Neural progenitor cell (in vitro differentiated cells): Measurements from ENCODE around the gene FN3K. TPM values are rescaled to one million over a fixed set of nuclear protein-coding genes. Genes with fewer than 3 reads are reported as not detected.
"Not testable (repeated sequence)": the region's sequence is repeated elsewhere in the genome, so short reads cannot be mapped to it uniquely, and the experiment has no call there.

ENCODE experiments used
- DNase-seq: peaks from one replicate; pipeline ENCODE4 v3.0.0-alpha.2; 2016; ENCODE audit warnings: low spot score
- H2AFZ ChIP-seq: fragments of 200-600 bp; sonication (generic); replicated peaks from 2 replicates; pipeline ENCODE4 v1.6.1; 2016; ENCODE audit warnings: antibody characterized with exemption
- H3F3A ChIP-seq: fragments of 200-600 bp; sonication (generic); 2 replicates; pipeline ENCODE4 v1.6.1; 2016; ENCODE audit warnings: antibody characterized with exemption, low read depth
- H3K27ac ChIP-seq: fragments of 200-600 bp; sonication (generic); 2 replicates; pipeline ENCODE4 v1.5.1; 2016; ENCODE audit warnings: mild to moderate bottlenecking
- H3K27me3 ChIP-seq: fragments of 200-600 bp; sonication (generic); 2 replicates; pipeline ENCODE4 v1.6.1; 2016; ENCODE audit warnings: mild to moderate bottlenecking, moderate library complexity
- H3K36me3 ChIP-seq: fragments of 200-600 bp; sonication (generic); 2 replicates; pipeline ENCODE4 v1.5.1; 2016
- H3K4me1 ChIP-seq: fragments of 200-600 bp; sonication (generic); 2 replicates; pipeline ENCODE4 v1.6.1; 2016; ENCODE audit warnings: mixed run types
- H3K4me2 ChIP-seq: fragments of 200-600 bp; sonication (generic); 2 replicates; pipeline ENCODE4 v1.6.1; 2016
- H3K4me3 ChIP-seq: fragments of 200-600 bp; sonication (generic); 2 replicates; pipeline ENCODE4 v1.5.1; 2016
- H3K79me2 ChIP-seq: fragments of 200-600 bp; sonication (generic); 2 replicates; pipeline ENCODE4 v1.6.1; 2016; ENCODE audit warnings: low read depth
- H3K9ac ChIP-seq: fragments of 200-600 bp; sonication (generic); 2 replicates; pipeline ENCODE4 v1.6.1; 2016
- H3K9me3 ChIP-seq: fragments of 200-600 bp; sonication (generic); 2 replicates; pipeline ENCODE4 v1.5.1; 2016; ENCODE audit warnings: low read depth
- H4K20me1 ChIP-seq: fragments of 200-600 bp; sonication (generic); 2 replicates; pipeline ENCODE4 v1.6.1; 2016; ENCODE audit warnings: low read depth
- H3K27ac Mint-ChIP-seq: 3 replicates; pipeline ENCODE4 v1.8.0; 2021; ENCODE audit warnings: mixed read lengths
- H3K27me3 Mint-ChIP-seq: 2 replicates; pipeline ENCODE4 v1.8.0; 2022; ENCODE audit warnings: low read depth, mild to moderate bottlenecking, inconsistent platforms, moderate library complexity, mixed read lengths; ENCODE audit not compliant: insufficient read depth
- H3K36me3 Mint-ChIP-seq: 3 replicates; pipeline ENCODE4 v1.8.0; 2021; ENCODE audit warnings: mixed read lengths
- H3K4me1 Mint-ChIP-seq: 3 replicates; pipeline ENCODE4 v1.8.0; 2021; ENCODE audit warnings: mixed read lengths
- H3K4me3 Mint-ChIP-seq: 3 replicates; pipeline ENCODE4 v1.8.0; 2021; ENCODE audit warnings: mild to moderate bottlenecking, moderate library complexity, mixed read lengths
- H3K9me3 Mint-ChIP-seq: 3 replicates; pipeline ENCODE4 v1.8.0; 2020; ENCODE audit warnings: mixed read lengths
- EZH2 ChIP-seq: fragments of 200-600 bp; sonication (generic); IDR thresholded peaks from 2 replicates; pipeline ENCODE4 v1.6.1; 2017; ENCODE audit warnings: antibody characterized with exemption, mild to moderate bottlenecking, moderate library complexity
- EZH2phosphoT487 ChIP-seq: fragments of 200-600 bp; sonication (generic); IDR thresholded peaks from 2 replicates; pipeline ENCODE4 v1.6.1; 2017; ENCODE audit warnings: antibody characterized with exemption
- total RNA-seq: library from RNA; depleted of rRNA; stranded (reverse); fragments of >200 nt; gene quantifications from 2 replicates; pipeline ENCODE4 v1.2.3, GENCODE V29; 2015; ENCODE audit warnings: low replicate concordance
- TF ChIP-seq, protein P1 (sequence below): fragments of 200-600 bp; sonication (generic); IDR thresholded peaks from 2 replicates; pipeline ENCODE4 v1.5.1; 2017; ENCODE audit warnings: antibody characterized with exemption, mild to moderate bottlenecking

FN3K gene
- total RNA-seq, 1 donor from 2014 or later = 3.3 TPM

DNA sequence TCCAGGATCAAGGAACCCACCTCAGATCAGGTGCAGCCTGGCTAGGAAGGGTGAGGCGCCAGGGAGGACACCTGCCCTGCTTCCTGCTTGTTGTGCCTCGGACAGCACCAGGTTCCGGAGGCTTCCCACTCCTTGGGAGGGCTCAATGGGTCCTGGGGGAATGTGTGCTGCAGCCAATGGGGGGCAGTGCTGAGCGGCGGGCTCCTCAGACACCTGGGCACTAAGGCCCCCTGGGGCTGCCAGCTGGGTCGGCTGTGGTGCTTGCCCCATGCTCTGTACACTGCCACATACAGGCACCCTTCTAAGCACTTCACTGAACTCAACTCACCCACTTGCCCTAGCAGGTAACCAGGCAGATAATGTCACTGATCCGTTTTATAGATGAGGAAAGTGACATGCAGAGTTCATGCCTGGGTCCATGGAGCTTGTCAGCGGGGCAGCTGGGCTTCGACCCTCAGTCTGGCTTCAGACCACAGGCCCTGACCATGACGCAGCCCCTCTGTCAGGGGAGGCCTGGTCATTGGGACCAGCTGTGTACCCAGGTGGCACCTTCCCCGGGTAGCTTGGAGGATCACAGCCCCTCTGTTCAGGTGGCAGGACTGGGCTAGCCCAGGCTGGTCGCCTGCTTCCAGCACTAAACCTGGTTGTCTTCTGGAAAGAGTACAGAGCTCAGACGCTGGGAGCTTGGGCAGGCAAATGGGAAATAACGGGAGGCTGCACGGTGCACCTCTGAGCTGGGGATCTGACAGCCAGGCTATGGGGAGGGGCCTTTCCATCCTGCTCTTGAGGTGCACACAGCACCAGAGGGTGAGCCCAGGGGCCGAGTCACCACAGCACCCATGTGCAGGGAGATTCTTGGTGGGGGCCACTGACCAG lies 8.2 kb downstream of the FN3K start:
- peaks cover 5% of the 10 kb centered on the region for H3K9me3 ChIP-seq
- peaks cover 45% of the 10 kb centered on the region for H3K36me3 Mint-ChIP-seq
- no peaks in the 10 kb centered on the region for H3F3A ChIP-seq
- H3K27me3 ChIP-seq = no peaks in the 10 kb centered on the region
- H3K4me1 ChIP-seq = no peaks in the 10 kb centered on the region
- H3K79me2 ChIP-seq = no peaks in the 10 kb centered on the region
- no peak overlapping the region for H2AFZ ChIP-seq
- no peak overlapping the region for H3K27ac ChIP-seq
- no peak overlapping the region for H3K4me3 ChIP-seq
- H3K36me3 ChIP-seq = peaks cover 11% of the 10 kb centered on the region
- H4K20me1 ChIP-seq = no peaks in the 10 kb centered on the region
- peaks cover 44% of the 10 kb centered on the region for H3K9me3 Mint-ChIP-seq
- no peak overlapping the region for H3K4me3 Mint-ChIP-seq
- H3K27me3 Mint-ChIP-seq = peaks cover 5% of the 10 kb centered on the region
- H3K9ac ChIP-seq = no peak overlapping the region
- no peaks in the 10 kb centered on the region for H3K4me1 Mint-ChIP-seq
- no peak for TF ChIP-seq EZH2
- TF ChIP-seq, protein P1, sequence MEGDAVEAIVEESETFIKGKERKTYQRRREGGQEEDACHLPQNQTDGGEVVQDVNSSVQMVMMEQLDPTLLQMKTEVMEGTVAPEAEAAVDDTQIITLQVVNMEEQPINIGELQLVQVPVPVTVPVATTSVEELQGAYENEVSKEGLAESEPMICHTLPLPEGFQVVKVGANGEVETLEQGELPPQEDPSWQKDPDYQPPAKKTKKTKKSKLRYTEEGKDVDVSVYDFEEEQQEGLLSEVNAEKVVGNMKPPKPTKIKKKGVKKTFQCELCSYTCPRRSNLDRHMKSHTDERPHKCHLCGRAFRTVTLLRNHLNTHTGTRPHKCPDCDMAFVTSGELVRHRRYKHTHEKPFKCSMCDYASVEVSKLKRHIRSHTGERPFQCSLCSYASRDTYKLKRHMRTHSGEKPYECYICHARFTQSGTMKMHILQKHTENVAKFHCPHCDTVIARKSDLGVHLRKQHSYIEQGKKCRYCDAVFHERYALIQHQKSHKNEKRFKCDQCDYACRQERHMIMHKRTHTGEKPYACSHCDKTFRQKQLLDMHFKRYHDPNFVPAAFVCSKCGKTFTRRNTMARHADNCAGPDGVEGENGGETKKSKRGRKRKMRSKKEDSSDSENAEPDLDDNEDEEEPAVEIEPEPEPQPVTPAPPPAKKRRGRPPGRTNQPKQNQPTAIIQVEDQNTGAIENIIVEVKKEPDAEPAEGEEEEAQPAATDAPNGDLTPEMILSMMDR = no peak
- no peak for TF ChIP-seq EZH2phosphoT487
- no peak overlapping the region for H3K4me2 ChIP-seq
- H3K27ac Mint-ChIP-seq = no peak overlapping the region
- no peak for DNase-seq

DNA sequence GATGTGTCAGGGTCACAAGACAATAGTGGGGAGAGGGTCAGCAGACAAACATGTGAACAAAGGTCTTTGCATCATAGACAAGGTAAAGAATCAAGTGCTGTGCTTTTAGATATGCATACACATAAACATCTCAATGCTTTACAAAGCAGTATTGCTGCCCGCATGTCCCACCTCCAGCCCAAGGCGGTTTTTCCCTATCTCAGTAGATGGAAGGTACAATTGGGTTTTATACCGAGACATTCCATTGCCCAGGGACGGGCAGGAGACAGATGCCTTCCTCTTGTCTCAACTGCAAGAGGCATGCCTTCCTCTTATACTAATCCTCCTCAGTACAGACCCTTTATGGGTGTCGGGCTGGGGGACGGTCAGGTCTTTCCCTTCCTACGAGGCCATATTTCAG lies 9.3 kb downstream of the FN3K start:
- H4K20me1 ChIP-seq, H3F3A ChIP-seq, H3K4me3 Mint-ChIP-seq, H3K79me2 ChIP-seq, DNase-seq, H3K27ac ChIP-seq, H3K9ac ChIP-seq, H3K27me3 Mint-ChIP-seq, H3K4me3 ChIP-seq, H3K27ac Mint-ChIP-seq, H3K4me1 Mint-ChIP-seq, H3K9me3 ChIP-seq, H3K4me1 ChIP-seq, H3K4me2 ChIP-seq, H2AFZ ChIP-seq: not testable (repeated sequence)
- peaks cover 11% of the 10 kb centered on the region for H3K36me3 ChIP-seq
- H3K9me3 Mint-ChIP-seq = peaks cover 47% of the 10 kb centered on the region
- H3K36me3 Mint-ChIP-seq = peaks cover 45% of the 10 kb centered on the region
- H3K27me3 ChIP-seq = peaks cover 11% of the 10 kb centered on the region

DNA sequence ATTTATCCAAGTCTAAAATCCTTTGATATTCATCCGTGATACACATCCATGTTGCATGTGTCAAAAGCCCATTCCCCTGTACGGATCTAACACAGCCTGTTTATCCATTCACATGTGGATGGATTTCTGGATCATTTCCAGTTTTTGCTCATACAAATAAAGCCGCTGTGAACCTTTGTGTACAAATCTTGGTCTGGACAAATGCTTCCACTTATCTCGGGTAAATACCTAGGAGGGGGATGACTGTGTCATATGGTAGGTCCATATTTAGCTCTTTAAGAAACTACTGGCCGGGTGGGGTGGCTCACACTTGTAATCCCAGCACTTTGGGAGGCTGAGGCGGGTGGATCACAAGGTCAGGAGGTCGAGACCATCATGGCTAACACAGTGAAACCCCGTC lies 10.1 kb downstream of the FN3K start:
- Histone ChIP-seq H2AFZ (no peak overlapping the region), H3K9ac (no peak overlapping the region), H3K36me3 (peaks cover 8% of the 10 kb centered on the region), H3K79me2 (no peaks in the 10 kb centered on the region), H4K20me1 (no peaks in the 10 kb centered on the region), H3F3A (peaks cover 11% of the 10 kb centered on the region), H3K27ac (no peak overlapping the region), H3K4me1 (no peaks in the 10 kb centered on the region), H3K27me3 (peaks cover 19% of the 10 kb centered on the region), H3K9me3 (peaks cover 2% of the 10 kb centered on the region), H3K4me2 (no peak overlapping the region), H3K4me3 (no peak overlapping the region)
- Mint-ChIP-seq H3K27me3 (peaks cover 3% of the 10 kb centered on the region), H3K36me3 (peaks cover 37% of the 10 kb centered on the region), H3K4me3 (no peak overlapping the region), H3K9me3 (peaks cover 39% of the 10 kb centered on the region), H3K27ac (no peak overlapping the region), H3K4me1 (peaks cover 3% of the 10 kb centered on the region)
- DNase-seq = no peak
- no peak for TF ChIP-seq EZH2phosphoT487

DNA sequence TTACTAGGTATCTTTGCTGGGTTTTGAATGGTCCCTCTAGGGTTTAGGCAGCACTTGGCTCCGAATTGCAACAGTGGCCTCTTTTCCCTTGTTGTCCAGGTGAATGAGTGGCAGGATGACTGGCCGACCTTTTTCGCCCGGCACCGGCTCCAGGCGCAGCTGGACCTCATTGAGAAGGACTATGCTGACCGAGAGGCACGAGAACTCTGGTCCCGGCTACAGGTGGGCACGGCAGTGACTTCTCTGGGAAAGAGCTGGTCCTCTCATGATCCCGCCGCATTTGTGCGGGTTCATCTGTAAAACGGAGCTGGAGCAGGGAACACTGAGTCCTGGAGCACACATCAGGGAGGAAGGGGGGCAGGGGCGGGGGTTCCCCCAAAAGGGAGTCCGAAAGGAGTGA lies 13.3 kb downstream of the FN3K start:
- H3K79me2 ChIP-seq = peaks cover 14% of the 10 kb centered on the region
- H3K9ac ChIP-seq = no peak overlapping the region
- no peak overlapping the region for H3K4me3 ChIP-seq
- H3K4me3 Mint-ChIP-seq = no peak overlapping the region
- H3K27ac ChIP-seq = no peak overlapping the region
- peaks cover 14% of the 10 kb centered on the region for H4K20me1 ChIP-seq
- H2AFZ ChIP-seq = no peak overlapping the region
- H3K4me1 ChIP-seq = peaks cover 7% of the 10 kb centered on the region
- peaks cover 27% of the 10 kb centered on the region for H3K27me3 ChIP-seq
- H3K36me3 Mint-ChIP-seq = peaks cover 15% of the 10 kb centered on the region
- peaks cover 6% of the 10 kb centered on the region for H3K27me3 Mint-ChIP-seq
- H3K4me1 Mint-ChIP-seq = peaks cover 12% of the 10 kb centered on the region
- H3K4me2 ChIP-seq = no peak overlapping the region
- no peaks in the 10 kb centered on the region for H3K36me3 ChIP-seq
- TF ChIP-seq EZH2 = no peak
- TF ChIP-seq, protein P1 = no peak
- TF ChIP-seq EZH2phosphoT487 = no peak
- DNase-seq = no peak
- no peak overlapping the region for H3K27ac Mint-ChIP-seq
- no peaks in the 10 kb centered on the region for H3K9me3 ChIP-seq
- peaks cover 15% of the 10 kb centered on the region for H3F3A ChIP-seq
- peaks cover 24% of the 10 kb centered on the region for H3K9me3 Mint-ChIP-seq
